ENCODE data around the gene PIGA. TPM values are rescaled to one million over a fixed set of nuclear protein-coding genes. Genes with fewer than 3 reads are reported as not detected.

Gene PIGA
- polyA plus RNA-seq, 12 donors, result 5.8 to 16.7 (median 7.1) TPM; not detected in 2

Other genes starting within 250 kb of the PIGA start
- gene ASB9, start 65.4 kb downstream of the PIGA start, polyA plus RNA-seq (ENCODE audit: insufficient read length in 12 of 12), result 1 to 10 TPM in 10 of 12 donors, not detected in 2; 2.3 to 6.7 (median 4.2) TPM
- 10 to 100 TPM in 5 of 12 donors, 1 to 10 TPM in 6, not detected in 1; 2.3 to 14.3 (median 7.8) TPM for gene ASB11, start 19.9 kb downstream of the PIGA start, polyA plus RNA-seq (ENCODE audit: insufficient read length in 12 of 12)
- gene VEGFD, start 48.9 kb upstream of the PIGA start, polyA plus RNA-seq (ENCODE audit: insufficient read length in 12 of 12), result 1 to 10 TPM in 7 of 12 donors, under 1 TPM in 3, not detected in 2; 0.45 to 1.7 (median 1.1) TPM
- 1 to 10 TPM in 10 of 12 donors, not detected in 2; 2.1 to 5.4 (median 3.2) TPM for gene PIR, start 157.8 kb upstream of the PIGA start, polyA plus RNA-seq (ENCODE audit: insufficient read length in 12 of 12)
- gene BMX, start 165.3 kb upstream of the PIGA start, polyA plus RNA-seq (ENCODE audit: insufficient read length in 12 of 12), result 1 to 10 TPM in 10 of 12 donors, not detected in 2; 1.4 to 5.6 (median 2.4) TPM

Measured in muscle of arm (tissue), 12 donors.